Fibroblast of the aortic adventitia (primary cell): ENCODE measurements around the gene UQCC2. TPM values are rescaled to one million over a fixed set of nuclear protein-coding genes. Genes with fewer than 3 reads are reported as not detected.

Experiments
- DNase-seq: peaks from one replicate; pipeline ENCODE4 v3.0.0-alpha.2; 2010; ENCODE audit warnings: low read depth
- H3K4me3 ChIP-seq: 2 replicates; pipeline ENCODE4 v1.5.1; 2011; ENCODE audit warnings: low read depth, mild to moderate bottlenecking, control low read depth, low read length, moderate library complexity
- total RNA-seq: library from RNA; depleted of rRNA; stranded (reverse); fragments of >200 nt; gene quantifications from 2 replicates; pipeline ENCODE4 v1.2.3, GENCODE V29; 2012; ENCODE audit warnings: low replicate concordance
- TF ChIP-seq, protein P1 (sequence below): IDR thresholded peaks from 2 replicates; pipeline ENCODE4 v1.5.1; 2011; ENCODE audit warnings: mild to moderate bottlenecking, low read length, control low read depth, inconsistent platforms; ENCODE audit not compliant: insufficient read depth

Gene UQCC2
- total RNA-seq, 1 donor, result 20.2 TPM

DNA sequence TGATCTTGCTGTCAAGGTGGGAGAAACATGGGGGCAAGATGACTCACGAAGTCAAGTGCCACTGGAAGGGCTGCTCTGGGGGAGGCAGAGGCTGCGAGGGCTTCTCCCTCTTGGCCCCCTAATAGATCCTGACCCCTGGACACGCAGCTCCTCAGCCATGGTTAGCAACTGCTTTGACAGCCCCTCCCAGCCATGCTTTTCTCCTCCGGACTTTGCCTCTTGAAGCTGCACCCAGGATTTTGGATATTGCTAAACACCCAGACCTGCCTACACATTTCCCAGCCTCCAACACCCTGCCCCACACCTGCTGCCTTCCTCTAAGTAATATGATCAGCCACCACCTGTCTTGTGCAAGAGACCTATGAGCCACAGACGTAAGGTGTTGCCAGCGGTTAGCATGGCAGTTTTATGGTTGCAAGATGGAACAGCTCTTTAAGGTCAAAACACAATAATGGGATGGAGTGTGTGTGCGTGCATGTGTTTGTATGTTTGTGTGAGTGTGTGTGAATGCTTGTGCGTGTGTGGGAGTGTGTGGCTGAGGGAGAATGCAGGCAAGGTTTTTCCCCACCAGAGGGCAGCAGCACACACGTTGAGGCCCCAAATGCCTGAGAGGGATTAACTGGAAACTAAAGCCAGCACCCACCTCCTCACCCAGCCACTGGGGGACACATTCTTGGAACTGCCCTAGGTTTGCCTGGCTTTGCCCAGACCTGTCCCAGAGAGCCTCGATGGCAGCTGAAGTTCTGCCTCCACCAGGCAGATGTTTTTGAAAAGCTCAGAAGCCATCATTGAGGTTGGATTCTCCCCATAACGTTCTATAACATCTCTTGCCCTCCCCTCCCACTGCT is 32.7 kb upstream of the UQCC2 start:
- TF ChIP-seq, protein P1, sequence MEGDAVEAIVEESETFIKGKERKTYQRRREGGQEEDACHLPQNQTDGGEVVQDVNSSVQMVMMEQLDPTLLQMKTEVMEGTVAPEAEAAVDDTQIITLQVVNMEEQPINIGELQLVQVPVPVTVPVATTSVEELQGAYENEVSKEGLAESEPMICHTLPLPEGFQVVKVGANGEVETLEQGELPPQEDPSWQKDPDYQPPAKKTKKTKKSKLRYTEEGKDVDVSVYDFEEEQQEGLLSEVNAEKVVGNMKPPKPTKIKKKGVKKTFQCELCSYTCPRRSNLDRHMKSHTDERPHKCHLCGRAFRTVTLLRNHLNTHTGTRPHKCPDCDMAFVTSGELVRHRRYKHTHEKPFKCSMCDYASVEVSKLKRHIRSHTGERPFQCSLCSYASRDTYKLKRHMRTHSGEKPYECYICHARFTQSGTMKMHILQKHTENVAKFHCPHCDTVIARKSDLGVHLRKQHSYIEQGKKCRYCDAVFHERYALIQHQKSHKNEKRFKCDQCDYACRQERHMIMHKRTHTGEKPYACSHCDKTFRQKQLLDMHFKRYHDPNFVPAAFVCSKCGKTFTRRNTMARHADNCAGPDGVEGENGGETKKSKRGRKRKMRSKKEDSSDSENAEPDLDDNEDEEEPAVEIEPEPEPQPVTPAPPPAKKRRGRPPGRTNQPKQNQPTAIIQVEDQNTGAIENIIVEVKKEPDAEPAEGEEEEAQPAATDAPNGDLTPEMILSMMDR, result peak; percentile 97
- DNase-seq, result peak; percentile 76
- no peak overlapping the region for H3K4me3 ChIP-seq

DNA sequence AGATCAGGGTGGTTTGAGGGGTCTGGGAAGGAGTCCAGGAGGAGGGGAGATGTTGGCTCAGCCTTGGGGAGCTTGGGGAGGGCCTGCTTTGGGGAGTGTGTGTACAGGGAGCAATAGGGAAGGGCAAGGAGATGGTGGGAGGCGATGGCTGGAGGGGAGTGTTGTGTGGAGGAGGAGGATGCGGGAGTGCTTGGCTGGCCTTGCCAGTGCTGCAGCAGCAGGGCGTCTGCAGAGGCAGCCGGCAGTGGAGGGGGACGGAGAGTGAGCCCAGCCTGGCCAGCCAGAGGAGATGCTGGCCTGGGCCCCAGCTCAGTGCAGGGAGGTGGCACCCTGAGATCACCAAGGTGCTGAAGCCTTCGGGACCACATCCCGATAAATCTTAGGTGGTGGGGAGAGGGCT is 31.3 kb upstream of the UQCC2 start:
- TF ChIP-seq, protein P1, result no peak
- H3K4me3 ChIP-seq, result no peak overlapping the region
- DNase-seq, result no peak

DNA sequence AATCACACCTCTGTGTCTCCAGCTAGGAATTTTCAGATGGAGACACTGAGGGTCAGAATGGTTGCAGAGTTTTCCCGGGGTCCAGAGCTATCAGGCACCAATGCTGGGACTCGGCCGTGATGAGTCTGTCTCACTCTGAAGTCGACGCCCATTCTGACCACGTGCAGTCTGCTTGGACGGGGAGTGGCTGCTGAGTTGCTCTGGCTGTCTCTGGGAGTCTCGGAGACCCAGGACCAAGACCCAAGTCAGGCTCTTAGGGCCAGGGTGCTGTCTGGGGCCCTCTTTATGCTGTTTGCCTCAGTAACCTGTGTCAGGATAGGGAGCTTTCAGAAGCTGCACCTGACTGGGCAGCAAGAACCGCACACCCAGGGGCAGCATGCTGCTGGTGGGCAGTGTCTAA is 30.6 kb upstream of the UQCC2 start:
- H3K4me3 ChIP-seq, result no peak overlapping the region
- DNase-seq, result no peak
- TF ChIP-seq, protein P1, result no peak

DNA sequence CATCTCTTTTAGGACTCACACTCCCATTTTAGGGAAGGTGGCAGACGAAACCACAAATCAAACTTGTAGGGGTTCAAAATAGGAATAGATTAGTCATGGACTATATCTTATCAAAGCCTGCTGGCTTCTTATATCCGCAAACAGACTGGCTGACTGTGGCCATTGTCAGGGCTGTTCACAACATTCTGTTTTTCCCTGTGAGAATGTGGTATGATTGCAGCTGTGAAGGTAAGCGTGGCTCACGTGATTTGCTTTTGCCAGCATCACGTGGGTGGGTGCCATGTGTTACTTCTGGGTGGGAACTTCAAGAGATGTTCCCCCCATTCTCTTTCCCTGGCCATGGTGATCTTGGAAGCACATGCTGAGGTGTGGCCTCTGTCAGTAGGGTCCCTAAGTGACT is 29.3 kb upstream of the UQCC2 start:
- no peak for DNase-seq
- no peak overlapping the region for H3K4me3 ChIP-seq
- TF ChIP-seq, protein P1, result no peak

DNA sequence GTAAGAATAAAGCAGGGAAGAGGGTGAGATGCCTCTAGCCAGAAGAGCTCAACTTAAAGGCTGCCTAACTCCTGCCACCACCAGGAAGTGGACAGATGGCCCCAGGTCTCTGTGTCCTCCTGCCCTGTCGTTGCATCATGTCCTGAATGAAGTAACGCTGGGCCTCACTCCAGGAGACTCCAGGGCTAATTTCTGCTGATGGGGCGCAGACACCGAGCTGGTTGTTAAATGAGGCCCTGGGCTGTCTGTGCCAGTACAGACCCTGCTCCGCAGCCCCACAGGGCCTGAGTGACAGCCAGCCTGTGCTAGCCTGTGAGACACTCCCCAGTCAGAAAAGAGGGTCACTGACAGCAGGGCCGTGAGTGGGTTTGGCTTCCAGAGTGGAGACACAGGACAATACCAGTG is 28.7 kb upstream of the UQCC2 start:
- no peak overlapping the region for H3K4me3 ChIP-seq
- no peak for DNase-seq
- TF ChIP-seq, protein P1, result no peak

DNA sequence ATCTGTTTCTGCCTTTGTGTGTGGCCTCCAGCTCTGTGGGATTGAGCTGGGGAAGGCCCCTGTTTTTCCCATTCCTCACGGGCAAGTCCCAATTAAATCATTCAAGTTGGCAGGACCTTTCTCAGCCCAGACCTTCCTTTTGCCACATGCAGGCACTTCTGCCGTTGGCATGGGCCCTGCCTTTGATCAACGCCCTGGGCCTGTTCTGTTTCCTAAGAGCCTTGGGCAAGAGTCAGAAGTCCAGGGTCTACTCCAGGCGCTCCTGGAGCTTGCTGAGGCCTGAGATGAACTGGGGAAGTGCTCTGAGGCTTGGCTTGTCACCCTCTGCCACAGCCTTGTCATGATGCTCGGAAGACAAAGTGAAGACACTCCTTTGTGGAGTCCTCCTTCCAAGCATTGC is 28.1 kb upstream of the UQCC2 start:
- H3K4me3 ChIP-seq, result no peak overlapping the region

More for the DNA sequence above, 28.1 kb upstream of the UQCC2 start:
- DNase-seq, result no peak
- TF ChIP-seq, protein P1, result no peak
